DMS79 treated with DMSO at 0.1 percent for 48 hours (cell line): Measurements from ENCODE around the gene RNU6-9.
"Not testable (repeated sequence)": the region's sequence is repeated elsewhere in the genome, so short reads cannot be mapped to it uniquely, and the experiment has no call there.

ENCODE experiments used
- DNase-seq: peaks from one replicate; lab custom pipeline; 2025; lab: John Stamatoyannopoulos, UW

RNU6-9 gene

GRCh38 chr19:861756-862580 lies 31.3 kb upstream of the RNU6-9 start:
- DNase-seq, result no peak

- DNase-seq, result no peak
Measured at GRCh38 chr19:862581-863314, 30.5 kb upstream of the RNU6-9 start.

- no peak for DNase-seq
Measured at GRCh38 chr19:863315-863620, 30.0 kb upstream of the RNU6-9 start.

GRCh38 chr19:866769-867300 lies 26.4 kb upstream of the RNU6-9 start:
- DNase-seq, result no peak

GRCh38 chr19:867301-867793 lies 25.9 kb upstream of the RNU6-9 start:
- DNase-seq, result no peak

GRCh38 chr19:867855-868457 lies 25.3 kb upstream of the RNU6-9 start:
- DNase-seq, result no peak

- DNase-seq, result no peak
Measured at GRCh38 chr19:868458-869244, 24.6 kb upstream of the RNU6-9 start.

GRCh38 chr19:869245-870177 lies 23.8 kb upstream of the RNU6-9 start:
- no peak for DNase-seq

GRCh38 chr19:870314-870713 lies 23.0 kb upstream of the RNU6-9 start:
- DNase-seq, result no peak

GRCh38 chr19:870963-871401 lies 22.3 kb upstream of the RNU6-9 start:
- peak; percentile 74 for DNase-seq

- DNase-seq, result no peak
Measured at GRCh38 chr19:871446-872265, 21.6 kb upstream of the RNU6-9 start.

- DNase-seq, result no peak
Measured at GRCh38 chr19:872266-872951, 20.9 kb upstream of the RNU6-9 start.

GRCh38 chr19:873084-873483 lies 20.2 kb upstream of the RNU6-9 start:
- DNase-seq, result no peak

- DNase-seq, result no peak
Measured at GRCh38 chr19:873561-874041, 19.7 kb upstream of the RNU6-9 start.

GRCh38 chr19:875265-875879 lies 17.9 kb upstream of the RNU6-9 start:
- DNase-seq, result no peak

- DNase-seq, result no peak
Measured at GRCh38 chr19:876089-876488, 17.2 kb upstream of the RNU6-9 start.

GRCh38 chr19:876780-877314 lies 16.4 kb upstream of the RNU6-9 start:
- DNase-seq, result no peak

- DNase-seq, result not testable (repeated sequence)
Measured at GRCh38 chr19:877992-878660, 15.2 kb upstream of the RNU6-9 start.
